Stomach (tissue), 4 donors: ENCODE data around the gene RNF133.

Source experiments
- POLR2A ChIP-seq, 4 donors: fragments of 450-650 bp; IDR thresholded peaks; one replicate each; pipeline ENCODE4 v1.6.1; 2016; ENCODE audit warnings: antibody characterized with exemption in 4 of 4, control low read depth in 2 of 4, mild to moderate bottlenecking in 1 of 4, moderate library complexity in 1 of 4
- POLR2AphosphoS5 ChIP-seq, 3 donors: sonication (generic); formaldehyde crosslinking; IDR thresholded peaks; one replicate each; pipeline ENCODE4 v1.6.1; 2016; ENCODE audit warnings: antibody characterized with exemption in 3 of 3
- TF ChIP-seq, protein P1 (sequence below), 7 experiments: fragments of 450-650 bp in 4 of 7; fragments of 200-600 bp in 3 of 7; sonication (generic) in 3 of 7; IDR thresholded peaks; one replicate each; pipeline ENCODE4 v1.5.1; 2016 to 2019; ENCODE audit warnings: antibody characterized with exemption in 7 of 7, control low read depth in 2 of 7, mild to moderate bottlenecking in 1 of 7

DNA sequence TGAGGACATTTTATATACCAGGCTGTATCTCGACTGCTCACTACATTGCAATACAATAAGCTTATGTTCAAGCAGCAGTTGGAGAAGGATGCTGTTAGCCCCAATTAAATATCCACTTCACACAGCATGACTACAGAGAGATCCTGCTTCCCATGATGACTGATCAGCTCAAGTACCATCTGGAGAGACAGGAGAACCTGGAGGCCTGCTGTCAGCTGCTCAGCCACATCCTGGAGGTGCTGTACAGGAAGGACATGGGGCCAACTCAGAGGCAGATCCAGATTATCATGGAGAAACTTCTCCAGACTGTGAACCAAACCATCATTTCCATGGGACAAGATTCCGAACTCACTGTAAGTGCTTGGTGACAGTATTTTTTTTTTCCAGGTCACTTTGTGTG is 22.5 kb downstream of the RNF133 start:
- TF ChIP-seq, protein P1, sequence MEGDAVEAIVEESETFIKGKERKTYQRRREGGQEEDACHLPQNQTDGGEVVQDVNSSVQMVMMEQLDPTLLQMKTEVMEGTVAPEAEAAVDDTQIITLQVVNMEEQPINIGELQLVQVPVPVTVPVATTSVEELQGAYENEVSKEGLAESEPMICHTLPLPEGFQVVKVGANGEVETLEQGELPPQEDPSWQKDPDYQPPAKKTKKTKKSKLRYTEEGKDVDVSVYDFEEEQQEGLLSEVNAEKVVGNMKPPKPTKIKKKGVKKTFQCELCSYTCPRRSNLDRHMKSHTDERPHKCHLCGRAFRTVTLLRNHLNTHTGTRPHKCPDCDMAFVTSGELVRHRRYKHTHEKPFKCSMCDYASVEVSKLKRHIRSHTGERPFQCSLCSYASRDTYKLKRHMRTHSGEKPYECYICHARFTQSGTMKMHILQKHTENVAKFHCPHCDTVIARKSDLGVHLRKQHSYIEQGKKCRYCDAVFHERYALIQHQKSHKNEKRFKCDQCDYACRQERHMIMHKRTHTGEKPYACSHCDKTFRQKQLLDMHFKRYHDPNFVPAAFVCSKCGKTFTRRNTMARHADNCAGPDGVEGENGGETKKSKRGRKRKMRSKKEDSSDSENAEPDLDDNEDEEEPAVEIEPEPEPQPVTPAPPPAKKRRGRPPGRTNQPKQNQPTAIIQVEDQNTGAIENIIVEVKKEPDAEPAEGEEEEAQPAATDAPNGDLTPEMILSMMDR (IDR thresholded peaks at IDR 0.05) = no peak
- TF ChIP-seq POLR2A (IDR thresholded peaks at IDR 0.05) = no peak
- TF ChIP-seq POLR2AphosphoS5 (IDR thresholded peaks at IDR 0.05) = no peak
